ENCODE measurements around the gene CCDC188.

CCDC188 gene

DNA sequence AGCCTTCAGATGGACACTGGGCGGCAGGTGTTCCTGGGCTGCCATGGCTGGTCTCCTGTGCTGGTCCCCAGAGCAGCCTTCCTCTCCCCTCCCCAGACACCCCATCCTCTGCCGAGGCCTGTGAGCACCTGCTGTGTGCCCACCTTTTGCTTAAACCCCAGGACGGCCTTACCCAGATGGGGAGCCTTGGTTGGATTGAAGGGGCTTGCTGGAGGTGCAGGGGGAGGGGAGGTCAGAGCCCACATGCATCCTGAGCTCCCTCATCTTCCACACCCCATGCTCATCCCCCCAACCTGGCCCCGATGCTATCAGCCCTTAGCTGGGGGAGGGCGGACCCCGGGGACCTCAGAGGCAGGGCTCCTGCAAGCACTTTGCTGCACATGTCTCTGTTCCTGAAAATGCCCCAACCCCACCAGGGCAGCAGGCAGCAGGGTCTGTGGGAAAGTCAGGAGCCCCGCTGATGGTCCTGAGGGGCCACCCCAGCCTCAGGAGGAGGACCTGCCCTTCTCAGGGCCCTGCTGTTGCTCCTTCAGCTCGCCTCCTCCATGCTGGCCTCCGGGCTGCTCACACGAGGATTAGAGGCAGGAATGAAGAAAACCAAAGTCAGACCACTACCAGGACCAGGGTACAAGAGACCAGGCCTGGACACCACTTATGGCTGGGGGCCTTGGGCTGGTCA is 41.6 kb upstream of the CCDC188 start:
- no peak for DNase-seq
- TF ChIP-seq, protein P1, sequence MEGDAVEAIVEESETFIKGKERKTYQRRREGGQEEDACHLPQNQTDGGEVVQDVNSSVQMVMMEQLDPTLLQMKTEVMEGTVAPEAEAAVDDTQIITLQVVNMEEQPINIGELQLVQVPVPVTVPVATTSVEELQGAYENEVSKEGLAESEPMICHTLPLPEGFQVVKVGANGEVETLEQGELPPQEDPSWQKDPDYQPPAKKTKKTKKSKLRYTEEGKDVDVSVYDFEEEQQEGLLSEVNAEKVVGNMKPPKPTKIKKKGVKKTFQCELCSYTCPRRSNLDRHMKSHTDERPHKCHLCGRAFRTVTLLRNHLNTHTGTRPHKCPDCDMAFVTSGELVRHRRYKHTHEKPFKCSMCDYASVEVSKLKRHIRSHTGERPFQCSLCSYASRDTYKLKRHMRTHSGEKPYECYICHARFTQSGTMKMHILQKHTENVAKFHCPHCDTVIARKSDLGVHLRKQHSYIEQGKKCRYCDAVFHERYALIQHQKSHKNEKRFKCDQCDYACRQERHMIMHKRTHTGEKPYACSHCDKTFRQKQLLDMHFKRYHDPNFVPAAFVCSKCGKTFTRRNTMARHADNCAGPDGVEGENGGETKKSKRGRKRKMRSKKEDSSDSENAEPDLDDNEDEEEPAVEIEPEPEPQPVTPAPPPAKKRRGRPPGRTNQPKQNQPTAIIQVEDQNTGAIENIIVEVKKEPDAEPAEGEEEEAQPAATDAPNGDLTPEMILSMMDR (IDR thresholded peaks at IDR 0.05), result no peak
- intact Hi-C loops (cut with DNase I; ENCODE audit: low total_unique reads), result no loop called here

DNA sequence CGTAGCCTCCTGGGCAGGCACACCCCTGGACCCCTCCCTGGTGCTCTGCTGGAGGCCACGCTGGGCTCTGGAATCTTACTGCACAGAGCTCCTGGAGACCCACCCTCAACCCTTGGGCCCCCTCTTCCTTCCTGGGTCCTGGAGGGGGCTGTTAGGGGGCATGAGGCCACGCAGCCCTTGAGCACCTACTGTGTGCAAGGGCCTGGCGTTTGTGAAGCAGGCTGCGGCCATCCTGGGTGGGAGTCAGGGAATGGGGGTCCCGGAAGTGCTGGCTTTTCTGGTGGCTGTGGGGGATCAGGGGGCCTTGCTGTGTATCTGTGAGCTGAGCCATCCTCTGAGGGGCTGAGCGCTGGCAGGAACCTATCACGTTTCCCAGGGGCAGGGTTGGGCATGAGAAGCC is 40.9 kb upstream of the CCDC188 start:
- no peak for DNase-seq
- intact Hi-C loops (cut with DNase I; ENCODE audit: low total_unique reads), result no loop called here
- H3K4me1 ChIP-seq, result no peaks in the 10 kb centered on the region
- no peak overlapping the region for H3K27ac ChIP-seq
- no peaks in the 10 kb centered on the region for H3K27me3 ChIP-seq
- no peaks in the 10 kb centered on the region for H3K9me3 ChIP-seq
- H3K4me3 ChIP-seq, result no peak overlapping the region
- TF ChIP-seq, protein P1 (IDR thresholded peaks at IDR 0.05), result no peak
- H3K36me3 ChIP-seq, result no peaks in the 10 kb centered on the region

More for the DNA sequence above, 41.6 kb upstream of the CCDC188 start:
- H3K27me3 ChIP-seq, result no peaks in the 10 kb centered on the region
- H3K27ac ChIP-seq, result no peak overlapping the region
- no peak overlapping the region for H3K4me3 ChIP-seq
- no peaks in the 10 kb centered on the region for H3K36me3 ChIP-seq
- no peaks in the 10 kb centered on the region for H3K9me3 ChIP-seq
- no peaks in the 10 kb centered on the region for H3K4me1 ChIP-seq

DNA sequence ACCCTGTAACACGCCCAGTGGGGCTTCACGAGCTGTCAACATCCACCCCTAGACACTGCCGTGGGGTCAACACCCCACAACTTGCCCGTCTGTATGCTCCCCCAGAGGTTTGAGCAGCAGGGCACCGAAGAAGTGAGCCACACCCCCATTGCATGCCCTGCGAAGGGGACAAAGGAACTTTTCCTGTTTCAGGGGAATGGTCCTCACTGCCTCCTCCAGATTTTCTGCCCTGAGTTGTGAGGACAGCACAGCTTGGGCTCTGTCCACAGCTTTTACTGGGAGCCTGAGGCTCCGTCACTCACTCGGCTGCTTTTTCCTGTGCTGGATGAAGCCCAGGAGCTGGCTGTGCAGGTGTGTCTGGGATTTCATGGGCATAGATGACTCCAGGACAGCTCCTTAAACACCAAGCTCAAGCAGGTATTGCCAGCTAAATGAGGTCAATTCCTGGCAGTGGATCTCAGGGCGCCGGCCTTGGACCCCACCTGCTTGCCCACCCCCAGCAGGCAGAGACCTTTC is 40.2 kb upstream of the CCDC188 start:
- Histone ChIP-seq H3K4me1 (no peaks in the 10 kb centered on the region), H3K27ac (no peak overlapping the region), H3K4me3 (no peak overlapping the region), H3K36me3 (no peaks in the 10 kb centered on the region), H3K9me3 (no peaks in the 10 kb centered on the region), H3K27me3 (peaks cover 0 to 3% of the 10 kb centered on the region in 2 donors)
- no peak for DNase-seq
- intact Hi-C loops (cut with DNase I; ENCODE audit: low total_unique reads), result no loop called here
- TF ChIP-seq, protein P1 (IDR thresholded peaks at IDR 0.05), result no peak

DNA sequence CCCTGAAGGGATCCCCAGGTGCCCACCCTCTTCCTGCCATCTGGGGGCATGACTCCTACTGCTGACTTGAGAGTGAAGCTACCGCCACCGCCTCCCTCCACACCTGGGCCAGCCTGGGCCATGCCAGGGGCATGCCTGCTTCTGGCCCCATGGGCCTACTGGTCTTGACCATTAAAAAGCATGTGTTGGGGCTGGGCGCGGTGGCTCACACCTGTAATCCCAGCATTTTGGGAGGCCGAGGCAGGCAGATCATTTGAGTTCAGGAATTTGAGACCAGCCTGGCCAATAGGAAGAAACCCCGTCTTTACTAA is 37.7 kb upstream of the CCDC188 start:
- no peak for DNase-seq
- Histone ChIP-seq H3K4me3 (no peak overlapping the region), H3K27ac (no peak overlapping the region), H3K36me3 (no peaks in the 10 kb centered on the region), H3K4me1 (no peaks in the 10 kb centered on the region), H3K27me3 (peaks cover 0 to 10% of the 10 kb centered on the region in 2 donors), H3K9me3 (no peaks in the 10 kb centered on the region)
- intact Hi-C loops (cut with DNase I; ENCODE audit: low total_unique reads), result no loop called here
- TF ChIP-seq, protein P1 (IDR thresholded peaks at IDR 0.05), result no peak

DNA sequence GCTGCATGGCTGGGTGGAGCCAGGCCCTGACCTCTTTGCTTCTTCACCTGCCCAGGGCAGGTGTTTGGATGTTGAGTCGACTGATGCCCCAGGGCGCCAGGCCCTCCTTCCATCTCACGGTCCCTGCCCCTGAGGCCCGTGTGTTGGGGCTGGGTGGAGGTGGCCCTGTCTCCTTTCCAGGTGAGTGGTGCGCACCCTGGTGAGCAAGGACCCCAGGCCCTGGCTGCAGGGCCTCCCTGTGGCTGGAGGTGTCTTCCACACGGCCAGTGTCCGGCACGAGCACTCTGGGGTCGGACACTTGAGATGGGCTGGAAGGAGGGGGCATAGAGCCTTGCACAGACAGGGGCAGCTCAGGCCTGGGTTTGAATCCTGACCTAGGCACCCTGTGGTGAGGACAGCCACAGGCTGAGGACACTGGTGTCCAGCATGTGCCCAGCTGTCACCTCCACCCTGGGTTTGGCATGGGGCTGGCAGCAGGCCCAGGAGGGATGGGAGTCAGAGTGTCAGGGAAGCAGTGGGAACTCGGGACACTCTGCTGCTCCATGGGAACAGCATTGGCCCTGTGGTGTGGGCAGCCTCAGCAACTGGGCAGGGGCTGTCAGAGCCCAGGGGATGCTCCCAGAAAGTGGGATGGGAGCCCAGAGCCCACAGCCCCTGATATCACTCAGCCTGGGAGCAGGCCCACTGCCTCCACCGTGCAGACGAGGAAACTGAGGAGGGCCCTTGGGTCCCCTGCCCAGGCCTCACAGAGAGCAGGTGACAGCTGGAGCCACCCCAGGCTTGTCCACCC is 37.1 kb upstream of the CCDC188 start:
- H3K27me3 ChIP-seq, result peaks cover 0 to 14% of the 10 kb centered on the region in 2 donors
- TF ChIP-seq, protein P1 (IDR thresholded peaks at IDR 0.05), result no peak
- H3K36me3 ChIP-seq, result no peaks in the 10 kb centered on the region
- intact Hi-C loops (cut with DNase I; ENCODE audit: low total_unique reads), result no loop called here
- H3K4me1 ChIP-seq, result no peaks in the 10 kb centered on the region
- H3K9me3 ChIP-seq, result no peaks in the 10 kb centered on the region
- no peak for DNase-seq
- no peak overlapping the region for H3K4me3 ChIP-seq
- no peak overlapping the region for H3K27ac ChIP-seq

Data from tibial artery (tissue), 4 donors.